ENCODE measurements around the gene RNLS. TPM values are rescaled to one million over a fixed set of nuclear protein-coding genes. Genes with fewer than 3 reads are reported as not detected.

Gene RNLS
- total and polyA plus RNA-seq, 2 of the 8 experiments (the other 6 are each of a cell fraction or from before 2014, with no cell fraction given) = 7.5 to 12.7 TPM

DNA sequence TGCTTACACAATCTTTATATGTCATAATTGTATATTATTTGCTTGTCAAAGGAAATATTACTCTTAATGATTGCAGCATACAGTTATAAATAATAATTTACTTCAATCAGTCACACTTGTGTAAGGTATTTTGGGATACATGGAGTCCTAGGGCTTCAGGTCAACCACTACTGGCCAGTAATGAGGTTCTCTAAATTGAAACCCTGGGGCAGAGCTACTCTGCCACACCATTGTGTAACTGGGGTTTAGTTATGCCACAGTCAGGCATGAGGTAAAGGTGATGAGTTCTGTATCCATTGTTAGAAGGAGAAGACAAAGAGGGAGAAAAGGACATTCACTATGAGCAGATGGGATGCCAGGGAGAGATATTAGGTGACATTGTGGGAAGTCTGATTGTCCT is 117.4 kb downstream of the RNLS start:
- no peaks in the 10 kb centered on the region for H4K20me1 ChIP-seq (replicated peaks in 1 of 2; ENCODE audit: control insufficient read depth in 1 of 2, insufficient read depth in 2 of 2, low read length in 2 of 2)
- H4K91ac ChIP-seq (replicated peaks; ENCODE audit: insufficient read length, low read length) = no peak overlapping the region
- no peak overlapping the region for H4K5ac ChIP-seq (ENCODE audit: insufficient read length, low read depth, low read length)
- H2BK20ac ChIP-seq (ENCODE audit: low read length) = no peak overlapping the region
- no peaks in the 10 kb centered on the region for H3K4me1 ChIP-seq (replicated peaks in 1 of 4; ENCODE audit: control insufficient read depth in 3 of 4, insufficient read depth in 4 of 4, low read length in 3 of 4)
- no peak overlapping the region for H2AK5ac ChIP-seq (ENCODE audit: low read depth, low read length)
- no peaks in the 10 kb centered on the region for H3K79me2 ChIP-seq (ENCODE audit: control insufficient read depth in 1 of 2, insufficient read depth in 2 of 2, low read length in 2 of 2)
- ChIA-PET CTCF (ENCODE audit: partially characterized antibody) (no interaction called here), POLR2A (ENCODE audit: partially characterized antibody) (no interaction called here)
- H2BK15ac ChIP-seq (ENCODE audit: low read length) = no peak overlapping the region
- no peak for TF ChIP-seq SIRT6 (IDR thresholded peaks at IDR 0.05; ENCODE audit: low read length)
- no peak for TF ChIP-seq CHD1 (IDR thresholded peaks at IDR 0.05; ENCODE audit: low read depth, low read length)
- TF ChIP-seq, protein P1, sequence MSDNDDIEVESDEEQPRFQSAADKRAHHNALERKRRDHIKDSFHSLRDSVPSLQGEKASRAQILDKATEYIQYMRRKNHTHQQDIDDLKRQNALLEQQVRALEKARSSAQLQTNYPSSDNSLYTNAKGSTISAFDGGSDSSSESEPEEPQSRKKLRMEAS (IDR thresholded peaks at IDR 0.05) = no peak
- TF ChIP-seq CTBP2 (IDR thresholded peaks at IDR 0.05; ENCODE audit: borderline replicate concordance, insufficient read depth, insufficient read length, low read length) = no peak
- no peak for TF ChIP-seq POLR2A (IDR thresholded peaks at IDR 0.05; ENCODE audit: control extremely low read depth in 1 of 2, low read depth in 2 of 2, low read length in 2 of 2)
- TF ChIP-seq RFX5 (IDR thresholded peaks at IDR 0.05; ENCODE audit: borderline replicate concordance, low read depth, low read length) = no peak
- no peak for TF ChIP-seq EZH2 (IDR thresholded peaks at IDR 0.05; ENCODE audit: low read depth, low read length, severe bottlenecking)
- no peak for TF ChIP-seq YY1 (IDR thresholded peaks at IDR 0.05; ENCODE audit: low read depth, low read length)
- no peak for TF ChIP-seq BRCA1 (IDR thresholded peaks at IDR 0.05; ENCODE audit: low read depth, low read length)
- TF ChIP-seq FOSL1 (IDR thresholded peaks at IDR 0.05; ENCODE audit: insufficient read depth, low read depth, low read length) = no peak
- DNase-seq (ENCODE audit: low read depth in 1 of 2, low spot score in 2 of 2) = no peak
- H3K18ac ChIP-seq (ENCODE audit: extremely low read depth, low read length) = no peak overlapping the region
- no peak overlapping the region for H3K4me3 ChIP-seq (ENCODE audit: extremely low read depth in 1 of 4, insufficient read depth in 2 of 4, low read depth in 3 of 4, low read length in 4 of 4)
- no peak for FAIRE-seq
- H3K79me1 ChIP-seq (ENCODE audit: low read depth, low read length) = no peaks in the 10 kb centered on the region
- no peaks in the 10 kb centered on the region for H3K23me2 ChIP-seq (ENCODE audit: low read depth, low read length)
- no peak overlapping the region for H3K9ac ChIP-seq (replicated peaks in 1 of 4; ENCODE audit: extremely low read depth in 1 of 4, low read depth in 3 of 4, low read length in 3 of 4)
- H3K27me3 ChIP-seq (replicated peaks in 1 of 4; ENCODE audit: control insufficient read depth in 3 of 4, extremely low read depth in 1 of 4, insufficient read depth in 3 of 4, low read length in 3 of 4) = no peaks in the 10 kb centered on the region; a peak in 2 of 7 replicates
- no peak overlapping the region for H3K27ac ChIP-seq (ENCODE audit: low read depth, low read length)
- no peaks in the 10 kb centered on the region for H3K9me3 ChIP-seq (ENCODE audit: insufficient read depth in 2 of 2, low read depth in 1 of 2, low read length in 1 of 2)
- no peak overlapping the region for H3K14ac ChIP-seq (ENCODE audit: insufficient read length)
- no peak overlapping the region for H2BK12ac ChIP-seq (ENCODE audit: low read depth, low read length)
- no peak overlapping the region for H2BK120ac ChIP-seq (replicated peaks; ENCODE audit: low read depth, low read length)
- no peak overlapping the region for H2AFZ ChIP-seq (ENCODE audit: low read length)
- no peak overlapping the region for H3K56ac ChIP-seq (replicated peaks; ENCODE audit: insufficient read length, low read depth, low read length)
- no peak overlapping the region for H4K8ac ChIP-seq (ENCODE audit: extremely low read depth, insufficient read depth, low read length)
- H2BK5ac ChIP-seq (ENCODE audit: low read depth, low read length) = no peak overlapping the region
- H3K36me3 ChIP-seq (ENCODE audit: control insufficient read depth in 2 of 4, insufficient read depth in 4 of 4, low read length in 3 of 4) = no peaks in the 10 kb centered on the region
- no peak overlapping the region for H3K23ac ChIP-seq (ENCODE audit: insufficient read length)
- H3K4me2 ChIP-seq (ENCODE audit: insufficient read depth in 1 of 2, low read depth in 2 of 2, low read length in 2 of 2) = no peak overlapping the region
- H3K4ac ChIP-seq (replicated peaks; ENCODE audit: insufficient read length, low read depth, low read length) = no peak overlapping the region
